Muscle layer of colon (tissue), 2 donors: ENCODE data around the gene CPA5.

Experiments
- H3K27ac ChIP-seq: one replicate; pipeline ENCODE4 v1.7.0; 2013; ENCODE audit warnings: low read depth, mild to moderate bottlenecking, low read length, moderate library complexity
- H3K27me3 ChIP-seq, 2 donors: one replicate each; pipeline ENCODE4 v1.7.0; 2013; ENCODE audit warnings: low read length in 2 of 2, mild to moderate bottlenecking in 2 of 2; ENCODE audit not compliant: insufficient read depth in 2 of 2, control insufficient read depth in 1 of 2
- H3K36me3 ChIP-seq: one replicate; pipeline ENCODE4 v1.7.0; 2013; ENCODE audit warnings: mild to moderate bottlenecking, low read length; ENCODE audit not compliant: insufficient read depth
- H3K4me1 ChIP-seq: one replicate; pipeline ENCODE4 v1.7.0; 2013; ENCODE audit warnings: mild to moderate bottlenecking, low read length; ENCODE audit not compliant: insufficient read depth
- H3K4me3 ChIP-seq, 2 donors: one replicate each; pipeline ENCODE4 v1.7.0; 2013; ENCODE audit warnings: low read length in 2 of 2, low read depth in 1 of 2, mild to moderate bottlenecking in 1 of 2, moderate library complexity in 1 of 2
- H3K9ac ChIP-seq: one replicate; pipeline ENCODE4 v1.7.0; 2013; ENCODE audit warnings: low read length
- H3K9me3 ChIP-seq: one replicate; pipeline ENCODE4 v1.7.0; 2013; ENCODE audit warnings: mild to moderate bottlenecking, low read length
- donor health status: abdominal sarcoma.
- donor health status: Adenocarcinoma of cecum.

The CPA5 gene, protein sequence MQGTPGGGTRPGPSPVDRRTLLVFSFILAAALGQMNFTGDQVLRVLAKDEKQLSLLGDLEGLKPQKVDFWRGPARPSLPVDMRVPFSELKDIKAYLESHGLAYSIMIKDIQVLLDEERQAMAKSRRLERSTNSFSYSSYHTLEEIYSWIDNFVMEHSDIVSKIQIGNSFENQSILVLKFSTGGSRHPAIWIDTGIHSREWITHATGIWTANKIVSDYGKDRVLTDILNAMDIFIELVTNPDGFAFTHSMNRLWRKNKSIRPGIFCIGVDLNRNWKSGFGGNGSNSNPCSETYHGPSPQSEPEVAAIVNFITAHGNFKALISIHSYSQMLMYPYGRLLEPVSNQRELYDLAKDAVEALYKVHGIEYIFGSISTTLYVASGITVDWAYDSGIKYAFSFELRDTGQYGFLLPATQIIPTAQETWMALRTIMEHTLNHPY

DNA sequence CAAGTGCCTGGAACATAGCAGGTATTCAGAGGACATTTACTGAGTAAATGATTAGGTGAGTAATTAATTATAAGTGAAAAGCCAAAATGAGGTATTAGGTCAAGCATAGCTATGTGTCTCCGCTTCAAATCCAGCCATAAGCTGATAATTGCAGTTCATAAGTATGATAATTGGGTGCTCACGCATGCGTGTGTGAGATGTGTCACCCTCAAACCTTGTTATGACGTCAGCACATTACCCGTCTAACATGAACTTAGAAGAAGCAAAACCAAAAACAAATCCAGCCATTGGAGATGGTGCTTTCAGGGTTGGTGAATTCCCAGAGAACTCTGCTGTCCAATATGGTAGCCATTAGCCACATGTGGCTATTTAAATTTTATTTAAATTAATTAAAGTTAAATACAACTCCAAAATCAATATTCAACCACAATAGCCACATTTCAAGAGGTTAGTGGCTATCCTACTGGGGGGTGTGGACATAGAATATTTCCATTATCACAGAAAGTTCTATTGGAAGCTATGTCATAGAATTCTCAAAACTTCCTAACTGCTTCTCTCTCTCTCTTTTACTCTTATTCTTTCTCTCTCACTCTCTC lies at the start of gene CPA5:
Gene CPA5 (plus strand): TSS at position 546 of the 596 bp plus-strand sequence. CDS start 1,670 bp downstream, outside the sequence.
- no peak within 1 kb of the TSS for H3K4me3 ChIP-seq
- H3K27ac ChIP-seq: no peak within 1 kb of the TSS

DNA sequence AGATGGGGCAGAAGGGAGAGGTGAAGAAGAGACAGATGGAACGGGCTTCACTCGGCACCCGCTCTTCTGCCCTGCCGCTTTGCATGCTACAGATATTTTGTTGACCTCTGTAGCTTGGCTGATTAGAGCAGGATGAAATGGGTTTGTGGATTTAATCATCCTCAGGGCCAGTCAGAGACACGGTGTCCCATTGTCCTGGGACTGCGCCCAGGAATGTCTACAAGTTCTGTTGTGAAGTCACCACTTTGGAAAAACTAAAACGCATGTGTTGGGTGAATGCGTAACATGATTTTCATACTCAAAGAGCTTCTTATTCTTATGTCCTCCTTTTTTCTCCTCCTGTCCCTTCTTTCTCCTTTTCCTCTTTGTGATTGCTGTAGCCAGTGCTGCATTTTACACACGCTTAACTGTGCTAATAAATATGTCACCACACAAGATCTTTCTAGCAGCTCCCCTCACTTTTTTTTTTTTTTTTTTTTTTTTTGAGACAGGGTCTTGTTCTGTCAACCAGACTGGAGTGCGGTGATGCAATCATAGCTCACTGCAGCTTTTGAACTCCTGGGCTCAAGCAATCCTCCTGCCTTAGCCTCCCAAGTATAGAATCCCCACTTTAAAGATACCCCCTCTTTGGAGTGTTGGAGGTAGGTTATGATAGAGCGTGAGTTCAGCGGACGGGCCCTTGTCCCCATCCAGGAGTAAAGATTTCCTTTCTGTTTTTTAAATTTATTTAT lies 48.2 kb upstream of the CPA5 start:
- Histone ChIP-seq H3K27me3 (no peaks in the 10 kb centered on the region), H3K9me3 (no peaks in the 10 kb centered on the region), H3K4me3 (no peak overlapping the region), H3K4me1 (no peaks in the 10 kb centered on the region), H3K9ac (no peak overlapping the region), H3K27ac (no peak overlapping the region), H3K36me3 (no peaks in the 10 kb centered on the region)

More for the DNA sequence above, at the start of gene CPA5:
- Histone ChIP-seq H3K27me3 (no peaks in the 10 kb centered on the region), H3K36me3 (no peaks in the 10 kb centered on the region), H3K4me1 (no peaks in the 10 kb centered on the region), H3K9ac (no peak within 1 kb of the TSS), H3K9me3 (no peaks in the 10 kb centered on the region)

DNA sequence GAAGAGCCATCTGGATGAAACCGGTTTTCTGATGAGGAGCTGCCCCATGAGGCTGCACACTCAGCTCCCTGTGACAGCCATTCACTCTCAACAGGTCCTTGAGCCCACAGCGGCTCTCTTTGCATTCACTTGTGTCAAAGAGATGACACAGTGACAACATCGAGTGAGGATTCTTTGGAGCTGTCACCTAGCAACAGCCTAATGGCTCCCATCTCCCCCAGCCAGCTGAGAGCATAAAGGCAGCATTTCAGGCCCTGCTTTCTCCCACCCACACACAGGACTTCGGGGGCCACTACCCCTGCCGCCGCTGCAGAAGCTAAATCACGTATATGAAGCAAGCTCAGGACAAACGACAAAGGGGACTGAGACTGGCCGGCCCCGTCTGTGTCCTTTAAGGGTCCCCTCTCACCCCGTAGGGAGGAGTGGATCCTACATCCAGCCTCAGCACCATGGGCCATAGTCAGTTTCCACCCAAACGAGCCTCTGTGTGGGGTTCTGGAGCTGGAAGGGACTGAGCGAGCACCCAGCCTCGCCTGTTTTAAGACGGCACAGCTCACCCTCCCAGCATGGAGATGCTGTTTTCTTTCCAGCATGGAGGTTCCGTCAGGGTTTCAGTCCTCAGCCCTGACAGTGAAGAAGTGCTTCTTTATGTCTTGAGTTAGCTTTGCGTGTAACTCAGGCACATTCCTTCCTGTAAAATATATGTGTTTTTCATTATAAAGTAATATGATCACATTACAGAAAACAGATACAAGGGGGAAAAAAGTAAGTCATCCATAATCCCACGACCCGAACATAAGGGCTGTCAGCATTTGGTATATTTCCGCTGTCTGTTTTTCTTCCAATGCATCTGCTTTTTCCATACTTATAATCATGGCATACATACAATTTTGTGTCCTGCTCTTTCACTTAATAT lies 46.7 kb upstream of the CPA5 start:
- Histone ChIP-seq H3K9ac (no peak overlapping the region), H3K9me3 (no peaks in the 10 kb centered on the region), H3K4me1 (no peaks in the 10 kb centered on the region), H3K36me3 (no peaks in the 10 kb centered on the region), H3K27me3 (no peaks in the 10 kb centered on the region), H3K4me3 (no peak overlapping the region), H3K27ac (no peak overlapping the region)

DNA sequence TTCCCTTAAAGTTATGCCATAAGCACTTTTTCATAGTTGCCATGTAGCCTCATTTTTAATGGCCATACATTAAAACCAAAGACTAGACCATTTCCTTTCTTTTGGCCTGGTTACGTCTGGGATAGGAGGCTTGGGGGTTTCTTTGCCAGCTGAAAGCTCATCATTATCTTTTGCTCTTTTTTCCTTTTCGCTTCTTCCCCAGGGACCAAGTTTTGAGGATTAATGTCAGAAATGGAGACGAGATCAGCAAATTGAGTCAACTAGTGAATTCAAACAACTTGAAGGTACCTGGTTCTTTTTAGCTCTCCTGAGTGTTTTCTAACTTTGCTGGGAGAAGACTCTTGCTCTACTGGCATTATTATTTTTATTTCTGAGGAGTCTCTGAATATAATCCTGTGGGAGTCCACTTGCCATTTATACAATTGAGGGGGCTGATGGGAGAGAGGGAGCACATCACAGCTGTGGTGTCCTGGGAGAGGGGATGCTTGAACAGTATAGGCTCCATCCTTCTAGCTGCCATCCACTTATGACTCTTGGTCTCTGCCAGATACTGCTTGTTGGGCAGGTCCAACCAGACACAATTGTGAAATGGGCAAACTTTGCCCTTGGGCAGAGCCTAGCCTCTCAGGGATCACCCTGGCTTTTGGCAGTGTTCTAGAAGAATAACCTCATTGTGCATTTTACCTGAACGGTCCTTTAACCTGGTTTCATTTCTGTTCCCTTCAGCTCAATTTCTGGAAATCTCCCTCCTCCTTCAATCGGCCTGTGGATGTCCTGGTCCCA lies 45.9 kb upstream of the CPA5 start:
- no peaks in the 10 kb centered on the region for H3K36me3 ChIP-seq
- no peak overlapping the region for H3K4me3 ChIP-seq
- no peaks in the 10 kb centered on the region for H3K9me3 ChIP-seq
- H3K27me3 ChIP-seq: no peaks in the 10 kb centered on the region
- H3K4me1 ChIP-seq: no peaks in the 10 kb centered on the region
- H3K27ac ChIP-seq: no peak overlapping the region
- no peak overlapping the region for H3K9ac ChIP-seq

DNA sequence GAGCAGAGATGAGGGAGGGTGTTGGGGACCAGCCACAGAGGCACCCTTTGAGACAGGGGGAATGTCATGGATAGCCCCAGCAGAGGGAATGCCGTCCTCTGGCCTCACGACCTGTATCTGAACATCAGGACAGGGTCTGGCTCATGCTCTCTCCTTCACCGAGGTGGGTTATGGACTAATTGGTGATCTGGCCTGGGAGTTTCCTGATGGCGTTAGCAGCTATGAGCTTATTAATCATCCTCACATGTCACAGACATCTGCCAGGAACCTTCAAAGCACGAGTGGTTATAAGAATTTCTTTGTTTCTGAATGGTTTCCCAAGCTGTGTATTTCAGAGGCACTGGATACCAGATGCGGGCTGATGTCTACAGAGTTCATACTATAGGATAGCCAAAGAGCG lies 44.8 kb upstream of the CPA5 start:
- Histone ChIP-seq H3K27me3 (no peaks in the 10 kb centered on the region), H3K9me3 (no peaks in the 10 kb centered on the region), H3K9ac (no peak overlapping the region), H3K4me3 (no peak overlapping the region), H3K27ac (no peak overlapping the region), H3K4me1 (no peaks in the 10 kb centered on the region), H3K36me3 (no peaks in the 10 kb centered on the region)

DNA sequence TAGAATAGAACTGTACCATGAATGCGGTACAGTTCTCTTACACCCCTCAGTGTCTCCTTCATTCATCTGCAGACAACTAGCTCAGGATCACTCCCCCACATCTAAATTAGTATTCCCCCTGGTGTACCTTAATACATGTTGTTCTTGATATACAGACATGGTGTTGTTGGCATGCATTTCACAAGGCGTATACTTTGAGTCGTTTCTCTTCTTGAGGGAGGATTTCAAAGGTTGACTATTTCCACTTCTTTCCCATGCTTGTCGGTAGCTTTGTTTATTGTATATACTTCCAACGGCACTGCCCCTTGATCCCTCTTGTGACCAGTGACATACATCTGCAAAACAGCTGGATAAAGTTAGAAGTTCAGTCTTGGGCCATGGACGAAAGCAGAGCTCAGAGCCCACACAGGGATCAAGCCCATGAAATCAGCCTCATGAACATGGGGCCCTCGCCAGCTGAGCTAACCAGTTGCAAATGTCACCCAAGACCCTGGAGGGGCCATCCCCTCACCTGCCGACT lies 43.1 kb upstream of the CPA5 start:
- no peak overlapping the region for H3K27ac ChIP-seq
- no peak overlapping the region for H3K4me3 ChIP-seq
- no peak overlapping the region for H3K9ac ChIP-seq
- H3K27me3 ChIP-seq: no peaks in the 10 kb centered on the region
- H3K4me1 ChIP-seq: no peaks in the 10 kb centered on the region
- H3K9me3 ChIP-seq: no peaks in the 10 kb centered on the region
- no peaks in the 10 kb centered on the region for H3K36me3 ChIP-seq

DNA sequence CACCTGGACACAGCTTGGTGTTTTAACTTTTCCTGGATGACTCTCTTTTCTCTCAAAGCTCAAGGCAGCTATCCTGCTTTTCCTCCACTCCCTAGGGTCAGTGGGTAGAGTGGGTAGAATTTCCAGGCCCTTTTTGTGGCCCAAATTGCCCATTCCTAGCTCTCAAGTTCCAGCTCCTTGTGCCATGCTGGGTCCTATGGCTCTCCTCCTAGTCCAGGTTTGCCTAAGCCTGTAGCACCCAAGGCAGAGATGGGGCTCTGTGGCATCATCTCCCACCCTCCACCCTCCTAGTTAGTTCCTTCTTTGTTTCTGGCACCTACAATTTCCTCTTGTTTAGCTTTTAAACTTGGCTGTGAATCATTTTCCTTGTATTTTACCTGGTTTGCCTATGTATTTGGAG lies 42.0 kb upstream of the CPA5 start:
- H3K27ac ChIP-seq: no peak overlapping the region
- no peak overlapping the region for H3K4me3 ChIP-seq
- H3K9me3 ChIP-seq: no peaks in the 10 kb centered on the region
- no peaks in the 10 kb centered on the region for H3K27me3 ChIP-seq
- no peaks in the 10 kb centered on the region for H3K4me1 ChIP-seq
- no peaks in the 10 kb centered on the region for H3K36me3 ChIP-seq
- no peak overlapping the region for H3K9ac ChIP-seq

DNA sequence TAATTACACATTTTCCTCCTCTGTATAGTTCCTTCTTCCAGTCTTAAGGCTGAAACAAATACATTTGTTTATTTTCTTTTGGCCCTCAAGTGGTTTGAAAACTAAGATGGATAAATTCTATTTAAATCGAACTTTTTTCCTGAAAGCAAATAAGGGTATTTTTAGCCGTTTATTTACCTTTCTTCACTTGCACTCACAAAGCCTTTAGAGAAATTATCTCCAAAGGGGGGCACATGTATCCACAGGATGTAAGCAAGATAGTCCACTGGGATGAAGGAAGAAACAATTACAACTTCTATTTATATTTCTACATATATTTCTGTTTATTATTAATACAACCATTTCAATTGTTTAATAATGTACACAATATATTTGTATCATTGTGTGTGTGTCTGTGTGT lies 41.5 kb upstream of the CPA5 start:
- H3K36me3 ChIP-seq: no peaks in the 10 kb centered on the region
- H3K9me3 ChIP-seq: no peaks in the 10 kb centered on the region
- H3K4me3 ChIP-seq: no peak overlapping the region

DNA sequence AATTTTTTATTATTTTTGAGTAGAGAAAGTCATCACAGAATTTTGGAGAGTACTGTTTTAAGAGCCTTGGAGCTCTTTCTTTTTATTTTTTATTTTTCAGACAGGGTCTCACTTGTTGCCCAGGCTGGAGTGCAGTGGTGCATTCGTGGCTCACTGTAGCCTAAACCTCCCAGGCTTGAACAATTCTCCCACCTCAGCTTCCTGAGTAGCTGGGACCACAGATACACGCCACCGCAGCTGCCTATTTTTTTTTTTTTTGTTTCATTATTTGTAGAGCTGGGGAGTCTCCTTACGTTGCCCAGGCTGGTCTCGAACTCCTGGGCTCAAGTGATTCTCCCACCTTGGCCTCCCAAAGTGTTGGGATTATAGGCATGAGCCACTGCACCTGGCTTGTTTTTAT lies 41.1 kb upstream of the CPA5 start:
- no peak overlapping the region for H3K4me3 ChIP-seq
- no peak overlapping the region for H3K27ac ChIP-seq
- no peaks in the 10 kb centered on the region for H3K27me3 ChIP-seq
- H3K36me3 ChIP-seq: no peaks in the 10 kb centered on the region
- no peak overlapping the region for H3K9ac ChIP-seq
- H3K9me3 ChIP-seq: no peaks in the 10 kb centered on the region
- no peaks in the 10 kb centered on the region for H3K4me1 ChIP-seq

More for the DNA sequence above, 41.5 kb upstream of the CPA5 start:
- Histone ChIP-seq H3K27me3 (no peaks in the 10 kb centered on the region), H3K9ac (no peak overlapping the region), H3K27ac (no peak overlapping the region), H3K4me1 (no peaks in the 10 kb centered on the region)

DNA sequence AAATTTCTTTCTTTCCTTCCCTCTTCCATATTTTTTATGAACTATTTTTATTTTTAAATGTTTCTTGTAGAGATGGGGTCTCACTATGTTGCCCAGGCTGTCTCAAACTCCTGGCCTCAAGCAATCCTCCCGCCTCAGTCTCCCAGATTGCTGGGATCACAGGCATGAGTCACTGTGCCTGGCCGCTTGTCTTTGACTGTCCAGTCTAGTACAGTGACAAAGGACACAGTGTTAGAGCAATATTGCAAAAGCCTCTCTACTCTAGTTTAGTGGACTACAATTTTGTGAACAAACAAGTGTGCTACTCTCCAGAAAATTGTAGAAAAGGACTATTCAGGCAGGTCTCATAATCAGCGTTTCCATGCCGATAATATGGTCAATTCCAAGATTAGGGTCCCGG lies 40.6 kb upstream of the CPA5 start:
- Histone ChIP-seq H3K9ac (no peak overlapping the region), H3K27me3 (no peaks in the 10 kb centered on the region), H3K36me3 (no peaks in the 10 kb centered on the region), H3K9me3 (no peaks in the 10 kb centered on the region), H3K27ac (no peak overlapping the region), H3K4me3 (no peak overlapping the region), H3K4me1 (no peaks in the 10 kb centered on the region)
